ENCODE results near the gene SREK1IP1.

DNA sequence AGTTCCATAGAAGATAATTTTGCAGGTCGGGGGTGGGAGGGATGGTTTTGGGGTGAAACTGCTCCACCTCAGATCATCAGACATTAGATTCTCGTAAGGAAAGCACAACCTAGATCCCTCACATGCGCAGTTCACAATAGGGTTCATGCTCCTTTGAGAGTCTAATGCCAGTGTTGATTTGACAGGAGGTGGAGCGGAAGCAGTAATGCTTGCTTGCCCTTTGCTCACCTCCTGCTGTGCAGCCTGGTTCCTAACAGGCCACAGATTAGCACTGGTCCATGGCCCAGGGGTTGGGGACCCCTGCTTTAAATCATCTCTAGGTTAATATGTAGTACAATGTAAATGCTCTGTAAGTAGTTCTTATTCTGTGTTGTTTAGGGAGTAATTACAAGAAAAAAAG lies 67.7 kb downstream of the SREK1IP1 start:
- no peak for TF ChIP-seq BHLHE40 (IDR thresholded peaks at IDR 0.05; ENCODE audit: borderline replicate concordance)
- TF ChIP-seq, protein P1, sequence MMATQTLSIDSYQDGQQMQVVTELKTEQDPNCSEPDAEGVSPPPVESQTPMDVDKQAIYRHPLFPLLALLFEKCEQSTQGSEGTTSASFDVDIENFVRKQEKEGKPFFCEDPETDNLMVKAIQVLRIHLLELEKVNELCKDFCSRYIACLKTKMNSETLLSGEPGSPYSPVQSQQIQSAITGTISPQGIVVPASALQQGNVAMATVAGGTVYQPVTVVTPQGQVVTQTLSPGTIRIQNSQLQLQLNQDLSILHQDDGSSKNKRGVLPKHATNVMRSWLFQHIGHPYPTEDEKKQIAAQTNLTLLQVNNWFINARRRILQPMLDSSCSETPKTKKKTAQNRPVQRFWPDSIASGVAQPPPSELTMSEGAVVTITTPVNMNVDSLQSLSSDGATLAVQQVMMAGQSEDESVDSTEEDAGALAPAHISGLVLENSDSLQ (IDR thresholded peaks at IDR 0.05), result no peak

All from HEK293T (cell line).